ENCODE data around the gene PDX1. TPM values are rescaled to one million over a fixed set of nuclear protein-coding genes. Genes with fewer than 3 reads are reported as not detected.

PDX1 gene
- total RNA-seq, 1 donor from 2014 or later = not detected

GRCh38 chr13:27925220-27925991 lies 5.6 kb downstream of the PDX1 start:
- peaks cover 76% of the 10 kb centered on the region for H3K27me3 ChIP-seq (ENCODE audit: control insufficient read depth, insufficient read depth, low read length)
- DNase-seq (ENCODE audit: low read depth) (no peak), FAIRE-seq (no peak)
- no peak overlapping the region for H3K4me3 ChIP-seq (ENCODE audit: low read depth, low read length)
- TF ChIP-seq CTCF (IDR thresholded peaks at IDR 0.05; ENCODE audit: insufficient read depth, low read length, severe bottlenecking) = no peak
- no peaks in the 10 kb centered on the region for H3K36me3 ChIP-seq (ENCODE audit: control insufficient read depth, insufficient read depth, low read length)

- DNase-seq (ENCODE audit: low read depth) = no peak
- H3K36me3 ChIP-seq (ENCODE audit: control insufficient read depth, insufficient read depth, low read length) = no peaks in the 10 kb centered on the region
- TF ChIP-seq CTCF (IDR thresholded peaks at IDR 0.05; ENCODE audit: insufficient read depth, low read length, severe bottlenecking) = no peak
- FAIRE-seq = no peak
- H3K27me3 ChIP-seq (ENCODE audit: control insufficient read depth, insufficient read depth, low read length) = peaks cover 63% of the 10 kb centered on the region
- H3K4me3 ChIP-seq (ENCODE audit: low read depth, low read length) = no peak overlapping the region
Observed at GRCh38 chr13:27926644-27927434, 7.0 kb downstream of the PDX1 start.

GRCh38 chr13:27927444-27928352 lies 7.9 kb downstream of the PDX1 start:
- no peaks in the 10 kb centered on the region for H3K36me3 ChIP-seq (ENCODE audit: control insufficient read depth, insufficient read depth, low read length)
- H3K4me3 ChIP-seq (ENCODE audit: low read depth, low read length) = no peak overlapping the region
- FAIRE-seq = no peak
- no peak for DNase-seq (ENCODE audit: low read depth)
- TF ChIP-seq CTCF (IDR thresholded peaks at IDR 0.05; ENCODE audit: insufficient read depth, low read length, severe bottlenecking) = no peak
- peaks cover 54% of the 10 kb centered on the region for H3K27me3 ChIP-seq (ENCODE audit: control insufficient read depth, insufficient read depth, low read length)

GRCh38 chr13:27928353-27928804 lies 8.6 kb downstream of the PDX1 start:
- no peak for TF ChIP-seq CTCF (IDR thresholded peaks at IDR 0.05; ENCODE audit: insufficient read depth, low read length, severe bottlenecking)
- DNase-seq (ENCODE audit: low read depth) = no peak
- no peak for FAIRE-seq
- no peaks in the 10 kb centered on the region for H3K36me3 ChIP-seq (ENCODE audit: control insufficient read depth, insufficient read depth, low read length)
- H3K27me3 ChIP-seq (ENCODE audit: control insufficient read depth, insufficient read depth, low read length) = peaks cover 48% of the 10 kb centered on the region
- H3K4me3 ChIP-seq (ENCODE audit: low read depth, low read length) = no peak overlapping the region

- TF ChIP-seq CTCF (IDR thresholded peaks at IDR 0.05; ENCODE audit: insufficient read depth, low read length, severe bottlenecking) = no peak
- Histone ChIP-seq H3K27me3 (ENCODE audit: control insufficient read depth, insufficient read depth, low read length) (peaks cover 42% of the 10 kb centered on the region), H3K36me3 (ENCODE audit: control insufficient read depth, insufficient read depth, low read length) (no peaks in the 10 kb centered on the region), H3K4me3 (ENCODE audit: low read depth, low read length) (no peak overlapping the region)
- DNase-seq (ENCODE audit: low read depth) = no peak
- no peak for FAIRE-seq
Observed at GRCh38 chr13:27928805-27929753, 9.3 kb downstream of the PDX1 start.

All from bronchial epithelial cell (primary cell).